Omental fat pad (tissue), 4 donors: ENCODE results near the gene ZNF862. TPM values are rescaled to one million over a fixed set of nuclear protein-coding genes. Genes with fewer than 3 reads are reported as not detected.
"Not testable (repeated sequence)": the region's sequence is repeated elsewhere in the genome, so short reads cannot be mapped to it uniquely, and the experiment has no call there.

Experiments
- ATAC-seq: fragments of 150-250 bp; one replicate; pipeline ENCODE4 v1.9.1; 2016; ENCODE audit warnings: mild to moderate bottlenecking, moderate library complexity; ENCODE audit not compliant: low FRiP score
- DNase-seq: peaks from one replicate; pipeline ENCODE4 v3.0.0-alpha.2; 2019; ENCODE audit warnings: low spot score
- total RNA-seq, 4 donors: library from RNA; depleted of rRNA; stranded (reverse); fragments of >200 nt; gene quantifications; one replicate each; pipeline ENCODE4 v1.1.0, GENCODE V29; 2016
- TF ChIP-seq, protein P1 (sequence below), 3 donors: fragments of 450-650 bp; IDR thresholded peaks; one replicate each; pipeline ENCODE4 v1.5.1; 2016 to 2017; ENCODE audit warnings: antibody characterized with exemption in 3 of 3, mild to moderate bottlenecking in 3 of 3, moderate library complexity in 2 of 3

The ZNF862 gene
- total RNA-seq, 4 donors from 2014 or later, result 4.4 to 20.6 (median 10.4) TPM

DNA sequence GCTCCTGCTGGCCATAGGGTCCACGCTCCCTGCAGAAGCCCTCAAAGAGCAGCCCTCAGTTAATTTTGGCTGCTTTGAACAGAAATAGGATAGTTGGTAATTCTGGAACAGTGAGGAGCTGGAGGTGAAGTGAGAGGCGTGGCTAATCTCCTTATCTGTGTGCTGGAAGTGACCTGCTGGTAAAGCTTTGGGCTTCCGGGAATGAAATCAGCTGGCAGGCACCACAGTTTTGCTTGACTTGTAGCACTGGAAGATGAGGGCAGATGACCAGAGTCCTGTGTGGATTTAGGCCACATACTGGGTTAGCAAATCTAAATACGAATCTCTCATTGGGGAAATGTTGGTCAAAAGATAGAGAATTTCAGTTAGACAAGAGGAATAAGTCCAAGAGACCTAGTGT lies 45.8 kb downstream of the ZNF862 start:
- ATAC-seq, result no peak
- no peak for DNase-seq
- TF ChIP-seq, protein P1, sequence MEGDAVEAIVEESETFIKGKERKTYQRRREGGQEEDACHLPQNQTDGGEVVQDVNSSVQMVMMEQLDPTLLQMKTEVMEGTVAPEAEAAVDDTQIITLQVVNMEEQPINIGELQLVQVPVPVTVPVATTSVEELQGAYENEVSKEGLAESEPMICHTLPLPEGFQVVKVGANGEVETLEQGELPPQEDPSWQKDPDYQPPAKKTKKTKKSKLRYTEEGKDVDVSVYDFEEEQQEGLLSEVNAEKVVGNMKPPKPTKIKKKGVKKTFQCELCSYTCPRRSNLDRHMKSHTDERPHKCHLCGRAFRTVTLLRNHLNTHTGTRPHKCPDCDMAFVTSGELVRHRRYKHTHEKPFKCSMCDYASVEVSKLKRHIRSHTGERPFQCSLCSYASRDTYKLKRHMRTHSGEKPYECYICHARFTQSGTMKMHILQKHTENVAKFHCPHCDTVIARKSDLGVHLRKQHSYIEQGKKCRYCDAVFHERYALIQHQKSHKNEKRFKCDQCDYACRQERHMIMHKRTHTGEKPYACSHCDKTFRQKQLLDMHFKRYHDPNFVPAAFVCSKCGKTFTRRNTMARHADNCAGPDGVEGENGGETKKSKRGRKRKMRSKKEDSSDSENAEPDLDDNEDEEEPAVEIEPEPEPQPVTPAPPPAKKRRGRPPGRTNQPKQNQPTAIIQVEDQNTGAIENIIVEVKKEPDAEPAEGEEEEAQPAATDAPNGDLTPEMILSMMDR (IDR thresholded peaks at IDR 0.05), result no peak

DNA sequence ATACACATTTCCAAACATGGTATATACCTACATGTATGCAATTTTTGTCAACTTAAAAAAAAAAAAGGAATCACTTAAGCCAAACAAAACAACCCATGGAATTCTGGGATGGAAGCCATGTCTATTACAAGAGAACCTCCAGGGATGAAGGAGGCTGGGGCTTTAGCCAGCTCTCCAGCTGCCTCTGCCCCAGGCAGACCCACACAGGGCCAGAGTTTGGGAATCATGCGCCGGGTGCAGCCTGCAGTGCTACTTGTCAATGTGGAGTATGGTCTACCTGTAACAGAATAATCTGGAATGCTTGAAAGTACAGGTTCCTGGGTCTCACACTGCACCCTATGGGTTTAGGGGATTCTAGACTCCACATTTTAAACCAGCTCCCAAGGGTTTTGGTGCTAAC lies 46.4 kb downstream of the ZNF862 start:
- TF ChIP-seq, protein P1 (IDR thresholded peaks at IDR 0.05), result no peak
- DNase-seq, result no peak
- no peak for ATAC-seq

DNA sequence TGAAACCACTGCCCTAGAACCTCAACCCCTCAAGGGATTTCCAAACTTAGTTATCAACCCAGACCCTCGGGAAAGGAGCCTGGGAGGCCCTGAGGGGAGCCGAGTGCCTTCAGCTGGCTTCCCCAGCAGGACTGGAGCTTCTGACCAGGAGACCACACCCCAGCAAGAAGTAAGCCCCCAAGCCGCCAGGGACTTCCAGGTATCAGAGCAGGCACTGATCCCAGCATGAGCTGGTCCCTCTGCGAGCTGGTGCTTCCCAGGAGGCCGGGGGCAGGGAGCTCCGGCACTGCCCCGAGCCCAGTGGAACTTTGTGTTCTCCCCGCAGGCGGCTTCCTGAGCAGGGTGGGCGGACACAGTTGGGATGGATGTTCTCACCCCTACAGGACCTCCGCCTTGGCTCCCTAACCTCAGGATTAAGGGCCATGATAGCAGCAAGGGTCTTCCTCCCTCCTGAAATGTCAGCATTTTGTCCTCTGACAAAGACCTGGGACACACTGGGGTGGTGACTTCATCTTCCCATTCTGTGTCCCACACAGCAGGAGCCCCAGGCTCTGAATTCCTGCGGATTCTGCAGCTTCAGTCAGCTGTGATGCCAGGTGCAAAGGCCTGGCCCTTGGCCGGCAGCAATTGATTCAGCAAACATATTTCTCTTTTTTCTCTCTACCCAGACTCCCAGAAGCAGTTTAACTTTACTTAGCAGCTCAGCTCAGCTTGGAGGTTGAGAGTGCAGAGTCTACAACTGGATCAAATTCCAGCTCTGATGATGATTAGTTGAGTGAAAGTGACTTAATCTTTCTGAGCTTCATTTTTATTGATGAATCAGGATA lies 47.2 kb downstream of the ZNF862 start:
- ATAC-seq (no peak), DNase-seq (peak; percentile 16)
- TF ChIP-seq, protein P1 (IDR thresholded peaks at IDR 0.05), result no peak

DNA sequence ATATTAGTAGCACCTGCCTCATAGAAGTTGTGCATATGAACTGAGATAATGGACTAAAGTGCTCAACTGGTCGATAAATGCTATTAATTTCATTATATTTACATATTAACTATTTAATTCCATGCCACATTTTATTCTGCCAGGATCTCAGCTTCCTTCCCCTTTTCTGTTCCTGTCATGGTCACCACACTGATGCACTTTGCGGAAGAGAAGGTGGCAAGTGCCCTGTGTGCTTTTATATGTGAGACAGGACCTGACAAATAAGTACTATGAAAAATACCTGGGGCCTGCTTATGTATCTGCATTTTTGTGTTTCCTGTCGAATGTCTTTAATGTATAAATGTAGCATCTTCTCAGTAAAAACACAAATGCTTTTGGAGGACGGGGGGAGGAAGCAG lies 47.8 kb downstream of the ZNF862 start:
- DNase-seq, result no peak
- no peak for ATAC-seq
- TF ChIP-seq, protein P1 (IDR thresholded peaks at IDR 0.05), result no peak

DNA sequence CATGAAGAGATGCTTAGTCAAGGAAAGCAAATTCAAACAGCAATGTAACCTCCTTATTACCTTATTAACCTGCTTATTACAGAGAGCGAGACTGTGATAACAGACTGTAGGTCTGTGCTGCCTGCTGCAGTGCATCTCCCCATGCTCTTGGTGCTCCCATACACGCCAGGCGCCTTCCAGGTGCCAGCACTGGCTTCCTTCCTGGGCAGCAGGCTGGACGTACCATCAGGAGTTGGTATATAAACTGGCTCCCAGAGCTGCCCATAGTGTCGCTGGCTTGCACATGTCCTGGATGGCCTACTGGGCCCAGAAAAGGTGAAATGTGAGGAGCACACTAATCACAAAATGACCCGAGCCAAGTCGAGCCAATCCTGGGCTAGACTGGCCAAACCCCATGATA lies 49.1 kb downstream of the ZNF862 start:
- TF ChIP-seq, protein P1 (IDR thresholded peaks at IDR 0.05), result no peak
- ATAC-seq (no peak), DNase-seq (no peak)

DNA sequence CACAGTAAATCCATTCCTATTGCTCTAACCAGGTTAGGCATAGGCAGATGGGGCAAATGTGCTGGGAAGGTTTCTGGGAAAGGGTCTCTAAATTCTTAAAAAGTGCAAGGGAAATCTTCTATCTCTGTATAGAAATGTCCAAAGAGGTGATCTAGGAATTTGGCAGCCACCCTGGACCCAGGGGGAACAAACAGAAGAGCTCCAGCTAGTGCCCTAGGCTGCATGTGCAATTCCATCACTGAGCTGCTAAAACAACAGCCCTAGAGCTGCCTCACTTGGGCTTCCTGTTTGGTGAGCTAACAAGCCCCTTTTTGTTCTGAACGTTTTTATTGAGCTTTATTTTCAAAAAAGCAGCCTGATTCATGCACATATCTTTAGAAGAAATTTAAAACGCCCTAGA lies 52.5 kb downstream of the ZNF862 start:
- not testable (repeated sequence) for ATAC-seq, DNase-seq

DNA sequence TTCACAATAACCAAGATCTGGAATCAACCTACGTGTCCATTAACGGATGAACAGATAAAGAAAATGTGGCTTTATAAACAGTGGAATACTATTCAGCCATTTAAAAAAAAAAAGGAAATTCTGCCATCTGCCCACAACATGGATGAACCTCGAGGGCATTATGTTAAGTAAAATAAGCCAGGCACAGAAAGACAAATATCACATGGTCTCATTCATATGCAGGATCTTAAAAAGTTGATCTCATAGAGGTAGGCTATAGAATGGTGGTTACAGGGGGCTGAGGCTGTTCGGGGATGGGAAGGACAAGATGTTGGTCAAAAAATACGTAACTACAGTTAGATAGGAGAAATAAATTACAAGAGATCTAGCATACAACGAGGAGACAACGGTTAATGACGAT lies 56.8 kb downstream of the ZNF862 start:
- DNase-seq, ATAC-seq: not testable (repeated sequence)

DNA sequence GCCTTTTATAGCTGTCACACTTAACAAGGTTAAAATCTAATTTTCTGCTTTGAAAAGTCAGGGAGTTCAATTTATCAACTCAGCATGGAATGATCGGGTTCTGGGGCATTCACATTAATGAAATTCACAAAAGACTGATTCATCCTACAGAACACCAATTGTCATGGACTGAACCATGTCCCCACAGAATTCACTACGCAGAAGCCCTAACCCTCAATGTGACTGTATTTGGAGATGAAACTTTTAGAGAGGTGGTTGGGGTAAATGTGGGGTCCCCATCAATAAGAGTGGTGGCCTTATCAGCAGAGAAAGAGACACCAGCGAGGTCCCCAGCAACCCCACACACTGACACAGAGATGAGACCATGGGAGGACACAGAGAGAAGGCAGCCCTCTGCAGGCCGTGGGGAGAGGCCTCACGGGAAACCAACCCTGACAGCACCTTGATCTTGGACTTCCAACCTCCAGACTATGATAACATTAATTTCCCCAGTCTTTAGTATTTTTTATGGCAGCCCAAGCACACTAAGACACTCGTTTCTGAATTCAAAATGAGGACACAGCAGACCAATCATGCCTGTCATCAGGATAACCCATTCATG lies 69.7 kb downstream of the ZNF862 start:
- ATAC-seq, DNase-seq: not testable (repeated sequence)

DNA sequence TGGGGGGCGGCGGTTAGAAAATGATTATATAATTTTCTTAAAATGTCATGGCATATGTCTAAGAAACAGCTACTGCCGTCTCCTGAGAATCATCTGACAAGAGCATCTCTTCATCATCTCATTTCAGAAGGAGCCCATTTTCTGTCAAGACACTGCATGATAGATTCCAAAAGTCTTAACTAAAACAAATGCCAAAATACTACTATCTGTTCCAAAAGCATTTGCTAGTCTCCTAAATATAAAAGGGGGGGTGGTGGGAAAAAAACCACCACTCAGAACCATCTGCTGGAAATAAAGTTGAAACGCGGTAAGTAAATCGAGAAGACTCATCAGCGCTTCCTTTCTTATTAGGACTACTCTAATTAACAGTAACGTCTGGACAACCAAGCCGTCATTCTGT lies 72.0 kb downstream of the ZNF862 start:
- not testable (repeated sequence) for ATAC-seq, DNase-seq

DNA sequence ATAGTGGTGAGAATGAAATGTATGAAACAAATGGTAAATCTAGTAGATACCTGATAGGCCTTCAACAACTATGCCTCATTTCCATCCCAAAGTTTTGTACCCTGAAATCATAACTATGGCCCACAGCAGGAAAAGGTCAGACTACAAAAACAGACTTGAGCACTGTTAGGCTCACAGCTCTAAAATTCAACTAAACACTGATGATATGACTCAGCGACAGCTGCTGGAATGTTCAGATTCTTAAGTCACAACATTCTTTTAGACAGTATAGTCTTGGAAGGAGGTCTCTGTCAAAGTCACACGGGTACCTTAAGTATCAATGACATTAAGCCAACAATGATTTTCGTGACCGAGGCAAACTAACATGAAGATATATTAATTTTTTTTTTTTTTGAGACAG lies 74.0 kb downstream of the ZNF862 start:
- not testable (repeated sequence) for DNase-seq

More for the DNA sequence above, 74.0 kb downstream of the ZNF862 start:
- not testable (repeated sequence) for ATAC-seq
